Measurements from ENCODE around the gene LGR6.

Gene LGR6

GRCh38 chr1:202355944-202356553 lies 162.4 kb downstream of the LGR6 start:
- DNase-seq = no peak

- no peak for DNase-seq
These were observed 163.9 kb downstream of the LGR6 start for GRCh38 chr1:202357506-202357905.

- DNase-seq = no peak
These were observed 167.6 kb downstream of the LGR6 start for GRCh38 chr1:202361224-202361623.

GRCh38 chr1:202361701-202362100 lies 168.1 kb downstream of the LGR6 start:
- no peak for DNase-seq

- DNase-seq = no peak
These were observed 168.6 kb downstream of the LGR6 start for GRCh38 chr1:202362212-202362611.

GRCh38 chr1:202365092-202365815 lies 171.7 kb downstream of the LGR6 start:
- no peak for DNase-seq

- no peak for DNase-seq
These were observed 173.7 kb downstream of the LGR6 start for GRCh38 chr1:202367271-202367670.

Data from stimulated activated CD4-positive, alpha-beta T cell treated with anti-CD3 and anti-CD28 coated beads, Interleukin-4, amount 100 ng/mL, for 1 hour (primary cell).